ENCODE measurements around the gene ARHGEF4. TPM values are rescaled to one million over a fixed set of nuclear protein-coding genes. Genes with fewer than 3 reads are reported as not detected.

The ARHGEF4 gene
- total RNA-seq, 1 experiment from 2014 or later = 21.8 TPM

DNA sequence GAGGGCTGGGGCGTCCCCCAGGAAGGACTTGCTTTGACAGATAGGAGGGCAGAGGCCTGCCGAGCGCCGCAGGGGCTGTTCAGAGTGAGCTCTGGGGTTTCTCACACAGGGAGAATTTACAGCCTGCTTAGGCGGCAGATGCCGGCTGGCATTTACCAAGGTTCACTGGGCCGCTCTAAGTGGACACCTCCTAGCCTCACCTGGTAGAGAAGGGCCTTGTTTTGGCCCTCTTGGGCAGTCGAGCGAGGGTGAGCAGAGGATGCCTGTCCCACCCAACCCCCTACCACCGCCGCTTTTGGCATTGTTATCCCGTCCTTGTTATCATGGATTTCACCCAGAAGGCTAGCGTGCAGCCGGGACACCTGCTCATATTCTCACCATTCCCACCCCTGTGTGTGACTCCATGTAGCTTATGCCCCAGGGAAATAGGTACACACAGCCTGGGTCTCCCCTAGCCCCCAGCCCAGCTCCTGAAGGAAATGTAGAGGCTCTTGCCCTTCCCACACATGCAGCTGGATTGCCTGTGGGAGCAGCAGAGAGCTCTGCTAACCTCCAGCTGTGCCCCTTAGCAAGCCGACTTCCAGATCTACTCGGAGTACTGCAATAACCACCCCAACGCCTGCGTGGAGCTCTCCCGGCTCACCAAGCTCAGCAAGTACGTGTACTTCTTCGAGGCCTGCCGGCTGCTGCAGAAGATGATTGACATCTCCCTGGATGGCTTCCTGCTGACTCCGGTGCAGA is 204.1 kb downstream of the ARHGEF4 start:
- DNase-seq (ENCODE audit: low spot score) = no peak
- H3K4me1 Mint-ChIP-seq = peaks cover 9% of the 10 kb centered on the region
- no peaks in the 10 kb centered on the region for H3K36me3 Mint-ChIP-seq
- ChIA-PET POLR2A (interaction anchor here (0.8 kb wide), 1 partner anchor 64 kb away, joined by 3 read pairs; no protein-coding TSS in a partner anchor), CTCF (interaction anchor here (0.6 to 2.2 kb wide), 12 partner anchors 8 to 243 kb away, joined by 3 to 11 read pairs (median 4); partner anchors contain the start of genes FAM168B and PLEKHB2)
- H3K27ac Mint-ChIP-seq = no peak overlapping the region; the same call in 1 of the 2 replicates
- TF ChIP-seq, protein P1, sequence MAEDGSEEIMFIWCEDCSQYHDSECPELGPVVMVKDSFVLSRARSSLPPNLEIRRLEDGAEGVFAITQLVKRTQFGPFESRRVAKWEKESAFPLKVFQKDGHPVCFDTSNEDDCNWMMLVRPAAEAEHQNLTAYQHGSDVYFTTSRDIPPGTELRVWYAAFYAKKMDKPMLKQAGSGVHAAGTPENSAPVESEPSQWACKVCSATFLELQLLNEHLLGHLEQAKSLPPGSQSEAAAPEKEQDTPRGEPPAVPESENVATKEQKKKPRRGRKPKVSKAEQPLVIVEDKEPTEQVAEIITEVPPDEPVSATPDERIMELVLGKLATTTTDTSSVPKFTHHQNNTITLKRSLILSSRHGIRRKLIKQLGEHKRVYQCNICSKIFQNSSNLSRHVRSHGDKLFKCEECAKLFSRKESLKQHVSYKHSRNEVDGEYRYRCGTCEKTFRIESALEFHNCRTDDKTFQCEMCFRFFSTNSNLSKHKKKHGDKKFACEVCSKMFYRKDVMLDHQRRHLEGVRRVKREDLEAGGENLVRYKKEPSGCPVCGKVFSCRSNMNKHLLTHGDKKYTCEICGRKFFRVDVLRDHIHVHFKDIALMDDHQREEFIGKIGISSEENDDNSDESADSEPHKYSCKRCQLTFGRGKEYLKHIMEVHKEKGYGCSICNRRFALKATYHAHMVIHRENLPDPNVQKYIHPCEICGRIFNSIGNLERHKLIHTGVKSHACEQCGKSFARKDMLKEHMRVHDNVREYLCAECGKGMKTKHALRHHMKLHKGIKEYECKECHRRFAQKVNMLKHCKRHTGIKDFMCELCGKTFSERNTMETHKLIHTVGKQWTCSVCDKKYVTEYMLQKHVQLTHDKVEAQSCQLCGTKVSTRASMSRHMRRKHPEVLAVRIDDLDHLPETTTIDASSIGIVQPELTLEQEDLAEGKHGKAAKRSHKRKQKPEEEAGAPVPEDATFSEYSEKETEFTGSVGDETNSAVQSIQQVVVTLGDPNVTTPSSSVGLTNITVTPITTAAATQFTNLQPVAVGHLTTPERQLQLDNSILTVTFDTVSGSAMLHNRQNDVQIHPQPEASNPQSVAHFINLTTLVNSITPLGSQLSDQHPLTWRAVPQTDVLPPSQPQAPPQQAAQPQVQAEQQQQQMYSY (CRISPR knock-in tag; IDR thresholded peaks at IDR 0.05) = no peak
- H3K4me3 Mint-ChIP-seq = no peak overlapping the region
- peaks cover 10% of the 10 kb centered on the region for H3K27me3 Mint-ChIP-seq (ENCODE audit: low read depth)
- H3K9me3 Mint-ChIP-seq = no peaks in the 10 kb centered on the region
- ATAC-seq = peak; percentile 60

DNA sequence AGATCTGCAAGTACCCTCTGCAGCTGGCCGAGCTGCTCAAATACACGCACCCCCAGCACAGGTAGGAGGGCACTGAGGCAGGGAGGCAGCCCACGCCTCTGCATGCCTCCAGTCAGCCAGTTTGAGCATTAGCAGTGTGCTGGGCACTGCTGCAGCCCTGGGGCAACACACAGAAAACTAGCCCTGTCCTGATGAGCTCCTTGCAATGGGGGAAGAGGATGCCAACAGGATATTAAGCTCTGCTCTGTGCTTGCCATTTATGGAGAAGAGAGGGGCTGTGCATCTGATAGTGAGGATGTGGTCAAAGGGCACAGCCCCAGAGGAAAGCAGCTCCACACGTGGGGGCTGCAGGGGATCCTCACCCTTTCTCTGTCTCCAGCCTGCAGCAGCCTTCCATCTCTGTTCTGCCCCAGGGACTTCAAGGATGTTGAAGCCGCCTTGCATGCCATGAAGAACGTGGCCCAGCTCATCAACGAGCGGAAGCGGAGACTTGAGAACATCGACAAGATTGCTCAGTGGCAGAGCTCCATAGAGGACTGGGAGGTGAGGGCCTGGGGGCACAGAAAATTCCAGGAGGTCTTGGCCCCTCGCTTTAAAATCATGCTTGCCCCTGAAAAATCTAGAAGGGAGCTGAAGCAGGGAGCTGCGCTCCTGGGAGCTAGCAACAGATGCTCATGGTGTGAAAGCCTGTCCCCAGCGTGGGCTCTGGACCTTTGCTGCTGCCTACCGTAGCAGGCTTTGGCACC is 204.9 kb downstream of the ARHGEF4 start:
- peaks cover 3% of the 10 kb centered on the region; the same call in 1 of the 2 replicates for H3K27me3 Mint-ChIP-seq (ENCODE audit: low read depth)
- POLR2A ChIA-PET = interaction anchor here (0.8 kb wide), 1 partner anchor 63 kb away, joined by 3 read pairs; no protein-coding TSS in a partner anchor
- DNase-seq (ENCODE audit: low spot score) (no peak), ATAC-seq (no peak)
- H3K4me1 Mint-ChIP-seq = peaks cover 9% of the 10 kb centered on the region
- CTCF ChIA-PET = interaction anchor here (0.5 to 2.2 kb wide), 11 partner anchors 9 to 244 kb away, joined by 3 to 11 read pairs (median 4); partner anchors contain the start of genes FAM168B and PLEKHB2
- no peak overlapping the region; the same call in 1 of the 2 replicates for H3K27ac Mint-ChIP-seq
- H3K9me3 Mint-ChIP-seq = no peaks in the 10 kb centered on the region
- peaks cover under 1% of the 10 kb centered on the region; the same call in 1 of the 2 replicates for H3K36me3 Mint-ChIP-seq
- H3K4me3 Mint-ChIP-seq = no peak overlapping the region
- TF ChIP-seq PRRX2 (CRISPR knock-in tag; IDR thresholded peaks at IDR 0.05) = no peak
- TF ChIP-seq, protein P2, sequence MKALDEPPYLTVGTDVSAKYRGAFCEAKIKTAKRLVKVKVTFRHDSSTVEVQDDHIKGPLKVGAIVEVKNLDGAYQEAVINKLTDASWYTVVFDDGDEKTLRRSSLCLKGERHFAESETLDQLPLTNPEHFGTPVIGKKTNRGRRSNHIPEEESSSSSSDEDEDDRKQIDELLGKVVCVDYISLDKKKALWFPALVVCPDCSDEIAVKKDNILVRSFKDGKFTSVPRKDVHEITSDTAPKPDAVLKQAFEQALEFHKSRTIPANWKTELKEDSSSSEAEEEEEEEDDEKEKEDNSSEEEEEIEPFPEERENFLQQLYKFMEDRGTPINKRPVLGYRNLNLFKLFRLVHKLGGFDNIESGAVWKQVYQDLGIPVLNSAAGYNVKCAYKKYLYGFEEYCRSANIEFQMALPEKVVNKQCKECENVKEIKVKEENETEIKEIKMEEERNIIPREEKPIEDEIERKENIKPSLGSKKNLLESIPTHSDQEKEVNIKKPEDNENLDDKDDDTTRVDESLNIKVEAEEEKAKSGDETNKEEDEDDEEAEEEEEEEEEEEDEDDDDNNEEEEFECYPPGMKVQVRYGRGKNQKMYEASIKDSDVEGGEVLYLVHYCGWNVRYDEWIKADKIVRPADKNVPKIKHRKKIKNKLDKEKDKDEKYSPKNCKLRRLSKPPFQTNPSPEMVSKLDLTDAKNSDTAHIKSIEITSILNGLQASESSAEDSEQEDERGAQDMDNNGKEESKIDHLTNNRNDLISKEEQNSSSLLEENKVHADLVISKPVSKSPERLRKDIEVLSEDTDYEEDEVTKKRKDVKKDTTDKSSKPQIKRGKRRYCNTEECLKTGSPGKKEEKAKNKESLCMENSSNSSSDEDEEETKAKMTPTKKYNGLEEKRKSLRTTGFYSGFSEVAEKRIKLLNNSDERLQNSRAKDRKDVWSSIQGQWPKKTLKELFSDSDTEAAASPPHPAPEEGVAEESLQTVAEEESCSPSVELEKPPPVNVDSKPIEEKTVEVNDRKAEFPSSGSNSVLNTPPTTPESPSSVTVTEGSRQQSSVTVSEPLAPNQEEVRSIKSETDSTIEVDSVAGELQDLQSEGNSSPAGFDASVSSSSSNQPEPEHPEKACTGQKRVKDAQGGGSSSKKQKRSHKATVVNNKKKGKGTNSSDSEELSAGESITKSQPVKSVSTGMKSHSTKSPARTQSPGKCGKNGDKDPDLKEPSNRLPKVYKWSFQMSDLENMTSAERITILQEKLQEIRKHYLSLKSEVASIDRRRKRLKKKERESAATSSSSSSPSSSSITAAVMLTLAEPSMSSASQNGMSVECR (CRISPR knock-in tag; IDR thresholded peaks at IDR 0.05; ENCODE audit: borderline replicate concordance) = no peak
- no peak for TF ChIP-seq TP53 (CRISPR knock-in tag; IDR thresholded peaks at IDR 0.05)
- no peak for TF ChIP-seq AFF4 (CRISPR knock-in tag; IDR thresholded peaks at IDR 0.05; ENCODE audit: borderline replicate concordance)
- TF ChIP-seq EMX1 (CRISPR knock-in tag; IDR thresholded peaks at IDR 0.05) = no peak
- TF ChIP-seq CREM (CRISPR knock-in tag; IDR thresholded peaks at IDR 0.05) = no peak
- no peak for TF ChIP-seq NFE2L1 (CRISPR knock-in tag; IDR thresholded peaks at IDR 0.05)
- no peak for TF ChIP-seq STAT6 (CRISPR knock-in tag; conservative IDR thresholded peaks at IDR 0.05; ENCODE audit: low read depth)
- no peak for TF ChIP-seq TEAD1 (CRISPR knock-in tag; IDR thresholded peaks at IDR 0.05)
- no peak for TF ChIP-seq RELA (CRISPR knock-in tag; IDR thresholded peaks at IDR 0.05; ENCODE audit: borderline replicate concordance)
- no peak for TF ChIP-seq PREB (CRISPR knock-in tag; IDR thresholded peaks at IDR 0.05; ENCODE audit: borderline replicate concordance)
- TF ChIP-seq MXD4 (CRISPR knock-in tag; IDR thresholded peaks at IDR 0.05; ENCODE audit: borderline replicate concordance) = no peak
